Ovary (tissue), 3 donors: Measurements from ENCODE around the gene SETBP1.

Source experiments
- EP300 ChIP-seq: sonication (generic); formaldehyde crosslinking; IDR thresholded peaks from one replicate; pipeline ENCODE4 v1.6.1; 2017; ENCODE audit warnings: antibody characterized with exemption
- POLR2A ChIP-seq: fragments of 450-650 bp; IDR thresholded peaks from one replicate; pipeline ENCODE4 v1.6.1; 2017; ENCODE audit warnings: antibody characterized with exemption, mild to moderate bottlenecking, moderate library complexity
- TF ChIP-seq, protein P1 (sequence below), 3 donors: fragments of 450-650 bp in 2 of 3; fragments of 200-600 bp in 1 of 3; IDR thresholded peaks; one replicate each; pipeline versions ENCODE4 v1.5.1 to v1.8.0; 2016 to 2022; ENCODE audit warnings: antibody characterized with exemption in 3 of 3, mild to moderate bottlenecking in 1 of 3
- donor health status: DM: no; HTN: no; CAD: no.

DNA sequence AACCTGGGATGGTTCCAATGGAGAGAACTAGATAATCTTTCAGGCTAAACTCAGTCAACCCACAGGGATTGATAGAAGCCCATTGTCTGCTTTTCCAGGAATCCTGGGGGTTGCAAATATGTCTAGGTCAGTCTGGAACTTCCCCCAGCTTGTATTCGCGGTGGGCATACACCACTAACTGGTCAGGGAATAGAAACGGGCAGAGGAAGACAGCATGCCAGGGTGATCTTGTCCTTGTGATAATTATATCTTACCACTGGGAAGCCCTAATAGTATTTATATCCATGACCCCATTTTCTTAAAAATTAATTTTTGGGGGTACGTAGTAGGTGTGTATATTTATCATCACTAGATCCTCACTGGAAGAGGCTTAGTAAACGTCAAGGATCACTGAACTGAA lies 101.9 kb downstream of the SETBP1 start:
- TF ChIP-seq, protein P1, sequence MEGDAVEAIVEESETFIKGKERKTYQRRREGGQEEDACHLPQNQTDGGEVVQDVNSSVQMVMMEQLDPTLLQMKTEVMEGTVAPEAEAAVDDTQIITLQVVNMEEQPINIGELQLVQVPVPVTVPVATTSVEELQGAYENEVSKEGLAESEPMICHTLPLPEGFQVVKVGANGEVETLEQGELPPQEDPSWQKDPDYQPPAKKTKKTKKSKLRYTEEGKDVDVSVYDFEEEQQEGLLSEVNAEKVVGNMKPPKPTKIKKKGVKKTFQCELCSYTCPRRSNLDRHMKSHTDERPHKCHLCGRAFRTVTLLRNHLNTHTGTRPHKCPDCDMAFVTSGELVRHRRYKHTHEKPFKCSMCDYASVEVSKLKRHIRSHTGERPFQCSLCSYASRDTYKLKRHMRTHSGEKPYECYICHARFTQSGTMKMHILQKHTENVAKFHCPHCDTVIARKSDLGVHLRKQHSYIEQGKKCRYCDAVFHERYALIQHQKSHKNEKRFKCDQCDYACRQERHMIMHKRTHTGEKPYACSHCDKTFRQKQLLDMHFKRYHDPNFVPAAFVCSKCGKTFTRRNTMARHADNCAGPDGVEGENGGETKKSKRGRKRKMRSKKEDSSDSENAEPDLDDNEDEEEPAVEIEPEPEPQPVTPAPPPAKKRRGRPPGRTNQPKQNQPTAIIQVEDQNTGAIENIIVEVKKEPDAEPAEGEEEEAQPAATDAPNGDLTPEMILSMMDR (IDR thresholded peaks at IDR 0.05), result no peak
- TF ChIP-seq POLR2A (no peak), EP300 (no peak)
